ENCODE measurements around the gene ZC2HC1B.

ZC2HC1B gene

GRCh38 chr6:143937668-143937970, 73.3 kb downstream of the ZC2HC1B start:
- Histone ChIP-seq H3K4me3 (ENCODE audit: low read depth, low read length) (no peak overlapping the region), H3K36me3 (no peaks in the 10 kb centered on the region), H3K9me3 (no peaks in the 10 kb centered on the region), H3K27me3 (no peaks in the 10 kb centered on the region), H3K4me1 (no peaks in the 10 kb centered on the region)
- no peak for DNase-seq
- no peak for TF ChIP-seq CTCF (IDR thresholded peaks at IDR 0.05; ENCODE audit: low read depth, low read length)

- Histone ChIP-seq H3K9me3 (no peaks in the 10 kb centered on the region), H3K4me3 (ENCODE audit: low read depth, low read length) (no peak overlapping the region), H3K4me1 (no peaks in the 10 kb centered on the region), H3K27me3 (no peaks in the 10 kb centered on the region), H3K36me3 (no peaks in the 10 kb centered on the region)
- no peak for TF ChIP-seq CTCF (IDR thresholded peaks at IDR 0.05; ENCODE audit: low read depth, low read length)
- DNase-seq, result no peak
These were observed 75.1 kb downstream of the ZC2HC1B start for GRCh38 chr6:143939364-143939763.

- peak; percentile 77 for TF ChIP-seq CTCF (IDR thresholded peaks at IDR 0.05; ENCODE audit: low read depth, low read length)
- no peaks in the 10 kb centered on the region for H3K36me3 ChIP-seq
- H3K4me3 ChIP-seq (ENCODE audit: low read depth, low read length), result no peak overlapping the region
- H3K4me1 ChIP-seq, result no peaks in the 10 kb centered on the region
- H3K9me3 ChIP-seq, result no peaks in the 10 kb centered on the region
- no peaks in the 10 kb centered on the region for H3K27me3 ChIP-seq
- DNase-seq, result peak; percentile 36
These were observed 75.8 kb downstream of the ZC2HC1B start for GRCh38 chr6:143940011-143940597.

- no peaks in the 10 kb centered on the region for H3K27me3 ChIP-seq
- no peaks in the 10 kb centered on the region for H3K36me3 ChIP-seq
- TF ChIP-seq CTCF (IDR thresholded peaks at IDR 0.05; ENCODE audit: low read depth, low read length), result peak; percentile 75
- peak; percentile 69 for DNase-seq
- no peak overlapping the region for H3K4me3 ChIP-seq (ENCODE audit: low read depth, low read length)
- no peaks in the 10 kb centered on the region for H3K9me3 ChIP-seq
- no peaks in the 10 kb centered on the region for H3K4me1 ChIP-seq
These were observed 77.8 kb downstream of the ZC2HC1B start for GRCh38 chr6:143941852-143942627.

- H3K36me3 ChIP-seq, result no peaks in the 10 kb centered on the region
- H3K4me3 ChIP-seq (ENCODE audit: low read depth, low read length), result no peak overlapping the region
- H3K9me3 ChIP-seq, result no peaks in the 10 kb centered on the region
- TF ChIP-seq CTCF (IDR thresholded peaks at IDR 0.05; ENCODE audit: low read depth, low read length), result no peak
- H3K27me3 ChIP-seq, result no peaks in the 10 kb centered on the region
- H3K4me1 ChIP-seq, result no peaks in the 10 kb centered on the region
- DNase-seq, result no peak
These were observed 83.9 kb downstream of the ZC2HC1B start for GRCh38 chr6:143948208-143948607.

GRCh38 chr6:143949535-143949934, 85.3 kb downstream of the ZC2HC1B start:
- H3K36me3 ChIP-seq, result no peaks in the 10 kb centered on the region
- no peak for TF ChIP-seq CTCF (IDR thresholded peaks at IDR 0.05; ENCODE audit: low read depth, low read length)
- no peak for DNase-seq
- no peak overlapping the region for H3K4me3 ChIP-seq (ENCODE audit: low read depth, low read length)
- H3K9me3 ChIP-seq, result no peaks in the 10 kb centered on the region
- H3K27me3 ChIP-seq, result no peaks in the 10 kb centered on the region
- H3K4me1 ChIP-seq, result no peaks in the 10 kb centered on the region
